ENCODE measurements around the gene GSTK1.

The GSTK1 gene

DNA sequence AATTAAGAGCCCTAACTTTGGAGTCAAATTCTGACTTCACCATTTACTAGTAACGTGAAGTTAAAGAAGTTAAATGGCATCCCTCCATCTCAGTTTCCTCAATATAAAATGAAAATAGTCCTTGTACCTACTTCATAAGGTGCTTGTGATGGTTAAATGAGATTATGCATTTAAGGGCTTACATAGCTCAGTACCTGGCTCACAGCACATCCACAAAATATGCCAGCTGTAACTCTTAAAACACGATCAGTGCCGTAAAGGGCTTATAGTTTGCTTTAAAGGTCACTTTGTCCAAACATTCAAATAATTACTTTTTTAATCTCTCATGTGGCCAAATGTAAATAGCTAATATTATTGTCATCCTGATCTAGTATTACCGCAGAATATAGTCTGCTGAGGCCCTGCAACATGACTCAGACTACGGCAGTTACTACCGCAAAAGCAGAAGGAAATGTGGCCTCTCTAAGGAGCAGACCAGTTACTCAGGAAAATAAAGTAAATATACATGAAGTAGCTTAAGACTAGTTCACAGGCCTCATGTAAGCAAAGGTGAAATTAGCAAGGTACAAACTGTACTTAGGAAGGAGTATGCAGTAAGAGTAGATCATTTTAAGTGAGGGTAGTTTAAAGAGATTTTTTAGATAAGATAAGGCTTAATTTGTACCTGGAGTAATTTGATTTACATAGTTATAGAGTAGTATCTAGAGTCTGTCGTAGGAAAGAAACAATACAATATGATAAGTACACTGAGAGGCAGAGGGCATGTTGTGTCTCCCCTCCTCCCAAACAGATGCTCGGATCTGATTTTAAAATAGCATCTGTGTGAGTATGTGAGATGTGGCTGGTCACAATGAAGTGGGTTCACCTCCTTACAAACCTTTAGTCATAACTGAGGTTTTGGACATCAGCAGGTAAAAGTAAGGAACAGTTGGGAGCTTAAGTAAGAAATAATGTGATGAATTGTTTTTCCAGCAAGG, 38.0 kb downstream of the GSTK1 start:
- no peak for DNase-seq

DNA sequence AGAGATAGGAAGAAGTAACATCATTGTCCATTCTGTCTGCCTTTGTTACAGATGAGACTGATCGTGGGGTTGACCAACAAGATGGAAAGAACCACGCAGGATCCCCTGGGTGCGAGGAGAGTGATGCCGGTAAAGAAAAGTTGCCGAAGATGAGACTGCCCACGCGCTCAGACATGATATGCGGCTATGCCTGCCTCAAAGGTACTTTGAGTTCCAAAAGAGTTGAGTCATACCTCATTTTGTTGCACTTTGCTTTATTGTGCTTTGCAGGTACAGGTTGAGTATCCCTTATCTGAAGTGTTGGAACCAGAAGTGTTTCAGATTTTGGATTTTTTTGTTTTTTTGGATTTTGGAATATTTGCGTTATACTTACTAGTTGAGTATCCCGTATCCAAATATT, 40.5 kb downstream of the GSTK1 start:
- no peak for DNase-seq

DNA sequence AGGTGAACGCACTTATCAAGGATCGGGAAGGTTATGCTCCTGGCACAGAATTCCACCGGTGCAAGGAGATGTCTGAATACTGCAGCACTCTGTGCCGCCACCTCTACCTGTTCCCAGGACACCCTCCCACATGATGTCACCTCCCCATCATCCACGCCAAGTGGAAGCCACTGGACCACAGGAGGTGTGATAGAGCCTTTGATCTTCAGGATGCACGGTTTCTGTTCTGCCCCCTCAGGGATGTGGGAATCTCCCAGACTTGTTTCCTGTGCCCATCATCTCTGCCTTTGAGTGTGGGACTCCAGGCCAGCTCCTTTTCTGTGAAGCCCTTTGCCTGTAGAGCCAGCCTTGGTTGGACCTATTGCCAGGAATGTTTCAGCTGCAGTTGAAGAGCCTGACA, 41.7 kb downstream of the GSTK1 start:
- DNase-seq: no peak

DNA sequence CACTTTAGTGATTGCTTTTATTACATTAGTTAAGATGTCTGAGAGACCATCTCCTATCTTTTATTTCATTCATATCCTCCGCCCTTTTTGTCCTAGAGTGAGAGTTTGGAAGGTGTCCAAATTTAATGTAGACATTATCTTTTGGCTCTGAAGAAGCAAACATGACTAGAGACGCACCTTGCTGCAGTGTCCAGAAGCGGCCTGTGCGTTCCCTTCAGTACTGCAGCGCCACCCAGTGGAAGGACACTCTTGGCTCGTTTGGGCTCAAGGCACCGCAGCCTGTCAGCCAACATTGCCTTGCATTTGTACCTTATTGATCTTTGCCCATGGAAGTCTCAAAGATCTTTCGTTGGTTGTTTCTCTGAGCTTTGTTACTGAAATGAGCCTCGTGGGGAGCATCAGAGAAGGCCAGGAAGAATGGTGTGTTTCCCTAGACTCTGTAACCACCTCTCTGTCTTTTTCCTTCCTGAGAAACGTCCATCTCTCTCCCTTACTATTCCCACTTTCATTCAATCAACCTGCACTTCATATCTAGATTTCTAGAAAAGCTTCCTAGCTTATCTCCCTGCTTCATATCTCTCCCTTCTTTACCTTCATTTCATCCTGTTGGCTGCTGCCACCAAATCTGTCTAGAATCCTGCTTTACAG, 42.3 kb downstream of the GSTK1 start:
- DNase-seq: no peak

DNA sequence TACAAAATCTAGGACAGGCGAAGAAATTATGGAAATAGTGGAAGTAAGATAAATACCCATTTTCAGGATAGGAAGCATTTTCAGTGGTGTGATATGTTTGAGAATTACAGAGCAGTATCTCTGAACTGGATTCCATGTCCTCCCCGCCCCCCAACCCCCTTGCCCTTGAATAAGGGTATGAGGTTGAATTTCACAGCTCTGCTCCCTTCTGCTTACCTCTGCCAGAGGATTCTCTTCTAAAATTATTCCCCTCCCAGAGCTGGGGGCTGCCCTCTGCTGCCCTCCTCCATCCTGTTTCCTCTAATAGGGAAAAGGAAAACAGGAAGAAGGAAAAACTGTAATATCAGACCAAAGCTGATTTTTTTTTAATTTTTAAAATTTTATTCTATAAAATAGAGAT, 45.4 kb downstream of the GSTK1 start:
- DNase-seq: no peak

DNA sequence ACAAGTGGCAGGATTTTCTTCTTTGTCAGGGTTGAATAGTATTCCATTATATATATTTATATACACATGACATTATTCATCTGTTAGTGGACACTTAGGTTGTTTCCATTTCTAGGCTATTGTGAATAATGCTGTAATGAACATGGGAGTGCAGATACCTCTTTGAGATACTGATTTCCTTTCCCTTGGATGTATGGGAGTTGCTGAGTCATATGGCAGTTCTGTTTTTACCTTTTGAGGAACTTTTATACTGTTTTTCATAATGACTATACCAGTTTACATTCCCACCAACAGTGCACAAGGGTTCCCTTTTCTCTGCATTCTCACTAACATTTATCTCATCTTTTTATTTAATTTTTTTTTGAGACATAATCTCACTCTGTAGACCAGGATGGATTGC, 50.9 kb downstream of the GSTK1 start:
- DNase-seq: no peak

DNA sequence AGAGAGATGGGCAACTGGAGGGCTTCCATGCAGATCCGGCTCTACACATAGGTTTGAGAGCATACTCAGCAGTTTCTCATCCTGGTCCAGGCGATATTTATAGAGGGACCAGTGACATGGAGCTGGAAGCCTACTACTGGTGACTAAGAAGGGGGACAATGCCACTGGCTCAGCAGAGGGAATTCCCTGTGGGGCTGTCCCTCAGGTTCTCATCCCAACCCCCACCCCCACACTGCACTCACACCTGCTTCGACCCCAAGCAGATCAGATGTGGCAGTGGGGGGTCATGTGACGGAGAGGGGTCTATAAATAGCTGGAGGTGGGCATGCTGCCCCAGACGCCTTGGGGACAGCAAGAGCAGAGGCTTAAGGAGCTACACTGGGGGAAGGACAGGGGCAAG, 52.5 kb downstream of the GSTK1 start, which contains the start of gene CLCN1:
Gene CLCN1, plus strand, starts transcription at position 336 of the 400 bp plus-strand sequence. CDS start 102 bp downstream, outside the sequence.
- DNase-seq: no peak

DNA sequence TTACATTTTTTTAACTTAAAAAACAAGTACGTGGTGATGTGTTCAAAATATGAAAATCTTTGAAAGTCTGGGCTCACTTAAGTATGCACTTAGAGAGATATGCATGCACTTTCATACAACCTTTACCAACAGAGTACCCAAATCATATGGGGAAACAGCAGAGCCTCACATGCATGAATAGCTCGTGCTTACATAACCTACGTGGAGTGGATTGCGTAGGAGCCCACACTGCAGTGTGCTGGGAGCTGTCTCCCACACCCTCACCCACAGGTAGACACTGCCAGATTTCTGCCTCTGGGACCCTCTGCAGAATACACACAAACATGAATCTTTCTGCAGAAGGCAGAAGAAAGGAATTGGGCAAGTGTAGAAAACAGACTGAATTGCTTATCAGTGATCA, 53.3 kb downstream of the GSTK1 start:
- no peak for DNase-seq

DNA sequence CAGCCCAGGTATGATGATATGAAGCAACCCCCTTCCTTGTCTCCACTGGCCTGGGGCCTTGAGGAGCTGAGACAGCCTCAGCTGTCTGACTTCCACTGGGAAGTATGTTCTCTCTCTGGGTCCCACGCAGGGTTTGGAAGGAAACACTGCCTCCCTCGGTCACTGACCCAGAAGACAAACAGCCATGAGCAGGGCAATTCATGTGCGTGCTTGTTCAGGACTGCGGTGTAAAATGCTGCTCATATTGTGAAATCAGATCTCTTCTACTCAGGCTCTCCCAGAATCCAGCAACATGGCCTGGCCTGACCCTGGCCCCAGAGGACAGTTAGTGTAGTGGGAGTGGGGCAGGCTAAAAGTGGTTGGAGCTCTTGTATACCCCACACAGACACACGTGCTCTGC, 55.4 kb downstream of the GSTK1 start:
- DNase-seq: no peak
